ENCODE measurements around the gene CREBRF.
"Not testable (repeated sequence)": the region's sequence is repeated elsewhere in the genome, so short reads cannot be mapped to it uniquely, and the experiment has no call there.

CREBRF gene

GRCh38 chr5:173132166-173132565, 76.0 kb downstream of the CREBRF start:
- WGBS, result 93% methylated on average over 3 of the region's 6 CpGs
- H3K27me3 ChIP-seq (ENCODE audit: insufficient read depth, low read length); H3K4me3 ChIP-seq (ENCODE audit: low read length); H3K9me3 ChIP-seq (ENCODE audit: insufficient read depth, low read depth, low read length); H3K36me3 ChIP-seq (ENCODE audit: insufficient read depth, low read length); H3K9ac ChIP-seq (ENCODE audit: low read depth, low read length); H3K4me1 ChIP-seq (ENCODE audit: insufficient read depth, low read length); H3K27ac ChIP-seq (ENCODE audit: low read depth, low read length): not testable (repeated sequence)

- no peaks in the 10 kb centered on the region for H3K9me3 ChIP-seq (ENCODE audit: insufficient read depth, low read depth, low read length)
- 0 out of 2 replicates have a peak, but pooled peaks cover under 1% of the 10 kb centered on the region for H3K27me3 ChIP-seq (ENCODE audit: insufficient read depth, low read length)
- H3K36me3 ChIP-seq (ENCODE audit: insufficient read depth, low read length), result no peaks in the 10 kb centered on the region
- no peak overlapping the region for H3K9ac ChIP-seq (ENCODE audit: low read depth, low read length)
- WGBS, result 80% methylated on average over 2 of the region's 3 CpGs
- H3K4me1 ChIP-seq (ENCODE audit: insufficient read depth, low read length), result peaks cover 26% of the 10 kb centered on the region
- H3K27ac ChIP-seq (ENCODE audit: low read depth, low read length), result peak overlapping the region; percentile 3; the same call in 1 of the 2 replicates
- no peak overlapping the region; the same call in 1 of the 2 replicates for H3K4me3 ChIP-seq (ENCODE audit: low read length)
Measured at GRCh38 chr5:173138707-173139106, 82.6 kb downstream of the CREBRF start.

GRCh38 chr5:173139631-173140030, 83.5 kb downstream of the CREBRF start:
- H3K4me1 ChIP-seq (ENCODE audit: insufficient read depth, low read length), result peaks cover 30% of the 10 kb centered on the region
- no peaks in the 10 kb centered on the region for H3K36me3 ChIP-seq (ENCODE audit: insufficient read depth, low read length)
- H3K27ac ChIP-seq (ENCODE audit: low read depth, low read length), result no peak overlapping the region
- no peaks in the 10 kb centered on the region for H3K9me3 ChIP-seq (ENCODE audit: insufficient read depth, low read depth, low read length)
- no peak overlapping the region for H3K9ac ChIP-seq (ENCODE audit: low read depth, low read length)
- 91% methylated on average over 1 of the region's 1 CpG for WGBS
- 0 out of 2 replicates have a peak, but pooled peaks cover 2% of the 10 kb centered on the region for H3K27me3 ChIP-seq (ENCODE audit: insufficient read depth, low read length)
- no peak overlapping the region for H3K4me3 ChIP-seq (ENCODE audit: low read length)

DNA sequence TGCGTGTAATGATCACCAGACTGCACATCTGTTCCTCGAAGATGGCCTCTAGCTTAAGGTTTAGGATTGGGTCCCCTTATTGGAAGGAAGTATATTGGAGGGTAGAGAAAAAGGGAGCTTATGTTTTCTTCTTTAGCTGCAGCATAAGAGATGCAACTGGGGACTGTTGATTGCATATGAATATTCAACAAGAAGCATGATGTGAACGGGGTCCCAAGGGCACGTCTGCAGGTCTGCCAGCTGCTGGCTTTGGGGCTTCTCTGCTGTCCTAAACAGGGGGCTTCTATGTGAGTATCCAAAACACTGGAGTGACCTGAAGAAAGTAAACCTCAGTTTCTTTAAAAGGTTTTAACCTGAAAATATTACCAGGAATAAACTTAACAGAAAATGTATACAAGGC, 84.6 kb downstream of the CREBRF start:
- H3K27ac ChIP-seq (ENCODE audit: low read depth, low read length), result no peak overlapping the region
- H3K9me3 ChIP-seq (ENCODE audit: insufficient read depth, low read depth, low read length), result no peaks in the 10 kb centered on the region
- H3K4me3 ChIP-seq (ENCODE audit: low read length), result no peak overlapping the region
- no peak overlapping the region for H3K9ac ChIP-seq (ENCODE audit: low read depth, low read length)
- 0 out of 2 replicates have a peak, but pooled peaks cover 2% of the 10 kb centered on the region for H3K27me3 ChIP-seq (ENCODE audit: insufficient read depth, low read length)
- no peaks in the 10 kb centered on the region for H3K36me3 ChIP-seq (ENCODE audit: insufficient read depth, low read length)
- H3K4me1 ChIP-seq (ENCODE audit: insufficient read depth, low read length), result peaks cover 30% of the 10 kb centered on the region
- 86% methylated on average over 3 of the region's 4 CpGs for WGBS

GRCh38 chr5:173143567-173143966, 87.4 kb downstream of the CREBRF start:
- H3K27me3 ChIP-seq (ENCODE audit: insufficient read depth, low read length), result 0 out of 2 replicates have a peak, but pooled peaks cover 2% of the 10 kb centered on the region
- H3K9me3 ChIP-seq (ENCODE audit: insufficient read depth, low read depth, low read length), result no peaks in the 10 kb centered on the region
- H3K4me3 ChIP-seq (ENCODE audit: low read length), result no peak overlapping the region
- no peak overlapping the region for H3K27ac ChIP-seq (ENCODE audit: low read depth, low read length)
- H3K9ac ChIP-seq (ENCODE audit: low read depth, low read length), result no peak overlapping the region
- 91% methylated on average over 7 of the region's 8 CpGs for WGBS
- H3K36me3 ChIP-seq (ENCODE audit: insufficient read depth, low read length), result peaks cover 12% of the 10 kb centered on the region; the same call in 1 of the 2 replicates
- peaks cover 26% of the 10 kb centered on the region for H3K4me1 ChIP-seq (ENCODE audit: insufficient read depth, low read length)

DNA sequence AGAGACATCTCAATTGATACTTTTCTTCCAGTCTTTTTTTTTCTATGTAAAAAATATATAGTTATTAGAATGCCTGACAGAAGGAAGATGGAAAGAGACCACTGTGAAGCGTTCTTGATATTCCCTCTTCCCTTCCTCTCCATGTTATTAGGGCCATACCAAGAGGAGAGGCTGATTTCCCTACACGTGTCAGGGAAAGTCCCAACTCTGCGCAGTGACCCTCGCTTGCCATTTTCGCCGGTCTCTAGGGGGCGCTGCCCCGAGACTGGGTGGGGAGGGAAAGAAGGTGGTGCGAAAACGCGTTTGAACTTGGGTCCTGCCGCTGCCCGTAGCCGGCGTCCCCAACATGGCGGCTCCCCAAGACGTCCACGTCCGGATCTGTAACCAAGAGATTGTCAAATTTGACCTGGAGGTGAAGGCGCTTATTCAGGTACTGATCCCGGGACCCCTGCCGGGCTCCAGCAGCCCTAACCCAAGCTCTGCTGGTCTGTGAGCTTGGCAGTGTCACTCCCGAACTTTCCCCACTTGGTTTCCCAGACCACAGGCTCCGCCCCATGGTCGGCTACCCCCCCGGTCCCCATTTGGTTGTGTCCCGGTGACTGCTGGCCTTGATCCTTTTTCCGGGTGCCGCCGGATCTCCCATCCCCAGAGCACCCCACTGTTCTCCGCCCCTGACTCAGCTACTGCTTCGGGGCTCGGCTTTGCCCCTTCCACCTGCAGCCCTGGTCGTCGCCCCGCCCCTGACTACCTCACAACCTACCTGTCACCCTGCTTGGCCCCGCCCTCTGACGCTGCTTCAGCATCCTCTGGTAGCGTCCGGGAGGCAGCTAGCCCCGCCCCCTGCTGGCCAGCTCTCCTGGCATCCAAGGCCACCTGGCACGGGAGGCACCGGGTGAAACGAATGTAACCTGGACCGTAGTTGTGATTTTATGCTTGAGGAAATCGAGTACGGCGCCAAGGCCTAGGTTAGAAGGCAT, 88.3 kb downstream of the CREBRF start, which contains the start of gene BNIP1:
TSS of gene BNIP1 (plus strand) at position 332 of the 977 bp plus-strand sequence. CDS start at position 347, 15 bp downstream.
- H3K9ac ChIP-seq (ENCODE audit: low read depth, low read length), result peak within 1 kb of the TSS; percentile 69
- H3K27ac ChIP-seq (ENCODE audit: low read depth, low read length), result peak within 1 kb of the TSS; percentile 69; the same call in 1 of the 2 replicates
- 2% methylated on average over 48 of the region's 48 CpGs for WGBS
- H3K27me3 ChIP-seq (ENCODE audit: insufficient read depth, low read length), result 0 out of 2 replicates have a peak, but pooled peaks cover 2% of the 10 kb centered on the region
- peaks cover 19% of the 10 kb centered on the region for H3K36me3 ChIP-seq (ENCODE audit: insufficient read depth, low read length)
- H3K9me3 ChIP-seq (ENCODE audit: insufficient read depth, low read depth, low read length), result no peaks in the 10 kb centered on the region
- peaks cover 16% of the 10 kb centered on the region for H3K4me1 ChIP-seq (ENCODE audit: insufficient read depth, low read length)
- H3K4me3 ChIP-seq (ENCODE audit: low read length), result peak within 1 kb of the TSS; percentile 89

GRCh38 chr5:173148354-173148753, 92.2 kb downstream of the CREBRF start:
- Histone ChIP-seq H3K27ac (ENCODE audit: low read depth, low read length) (no peak overlapping the region), H3K4me1 (ENCODE audit: insufficient read depth, low read length) (peaks cover 5% of the 10 kb centered on the region; the same call in 1 of the 2 replicates), H3K9me3 (ENCODE audit: insufficient read depth, low read depth, low read length) (no peaks in the 10 kb centered on the region), H3K36me3 (ENCODE audit: insufficient read depth, low read length) (peaks cover 27% of the 10 kb centered on the region), H3K4me3 (ENCODE audit: low read length) (no peak overlapping the region), H3K27me3 (ENCODE audit: insufficient read depth, low read length) (0 out of 2 replicates have a peak, but pooled peaks cover 2% of the 10 kb centered on the region), H3K9ac (ENCODE audit: low read depth, low read length) (no peak overlapping the region)
- WGBS, result 97% methylated on average over 2 of the region's 2 CpGs

- no peaks in the 10 kb centered on the region for H3K4me1 ChIP-seq (ENCODE audit: insufficient read depth, low read length)
- no peaks in the 10 kb centered on the region for H3K27me3 ChIP-seq (ENCODE audit: insufficient read depth, low read length)
- no peak overlapping the region for H3K4me3 ChIP-seq (ENCODE audit: low read length)
- H3K9me3 ChIP-seq (ENCODE audit: insufficient read depth, low read depth, low read length), result no peaks in the 10 kb centered on the region
- H3K27ac ChIP-seq (ENCODE audit: low read depth, low read length), result no peak overlapping the region
- H3K36me3 ChIP-seq (ENCODE audit: insufficient read depth, low read length), result peaks cover 35% of the 10 kb centered on the region
- no peak overlapping the region for H3K9ac ChIP-seq (ENCODE audit: low read depth, low read length)
- 95% methylated on average over 4 of the region's 5 CpGs for WGBS
Measured at GRCh38 chr5:173152547-173152946, 96.4 kb downstream of the CREBRF start.

- Histone ChIP-seq H3K4me3 (ENCODE audit: low read length) (no peak overlapping the region), H3K27me3 (ENCODE audit: insufficient read depth, low read length) (no peaks in the 10 kb centered on the region), H3K9me3 (ENCODE audit: insufficient read depth, low read depth, low read length) (no peaks in the 10 kb centered on the region), H3K4me1 (ENCODE audit: insufficient read depth, low read length) (no peaks in the 10 kb centered on the region), H3K9ac (ENCODE audit: low read depth, low read length) (no peak overlapping the region), H3K36me3 (ENCODE audit: insufficient read depth, low read length) (peaks cover 31% of the 10 kb centered on the region), H3K27ac (ENCODE audit: low read depth, low read length) (no peak overlapping the region)
- 96% methylated on average over 7 of the region's 7 CpGs for WGBS
Measured at GRCh38 chr5:173153842-173154241, 97.7 kb downstream of the CREBRF start.

DNA sequence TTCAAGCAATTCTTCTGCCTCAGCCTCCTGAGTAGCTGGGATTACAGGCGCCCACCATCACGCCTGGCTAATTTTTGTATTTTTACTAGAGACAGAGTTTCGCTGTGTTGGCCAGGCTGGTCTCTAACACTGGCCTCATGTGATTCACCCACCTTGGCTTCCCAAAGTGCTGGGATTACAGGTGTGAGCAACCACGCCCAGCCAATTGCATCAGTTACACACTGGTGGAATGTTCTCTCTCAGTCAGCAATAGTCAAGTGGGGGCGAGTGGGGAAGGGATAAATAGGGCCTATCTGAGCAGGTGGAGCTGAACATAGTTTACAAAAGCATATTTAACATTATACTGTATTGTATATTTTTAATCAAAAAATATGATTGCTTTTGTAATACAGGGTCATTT, 98.5 kb downstream of the CREBRF start:
- H3K9ac ChIP-seq (ENCODE audit: low read depth, low read length); H3K4me1 ChIP-seq (ENCODE audit: insufficient read depth, low read length); H3K27ac ChIP-seq (ENCODE audit: low read depth, low read length); H3K27me3 ChIP-seq (ENCODE audit: insufficient read depth, low read length); H3K4me3 ChIP-seq (ENCODE audit: low read length); H3K9me3 ChIP-seq (ENCODE audit: insufficient read depth, low read depth, low read length): not testable (repeated sequence)
- H3K36me3 ChIP-seq (ENCODE audit: insufficient read depth, low read length), result peaks cover 29% of the 10 kb centered on the region
- 95% methylated on average over 5 of the region's 5 CpGs for WGBS

- H3K4me3 ChIP-seq (ENCODE audit: low read length), result no peak overlapping the region
- no peaks in the 10 kb centered on the region for H3K4me1 ChIP-seq (ENCODE audit: insufficient read depth, low read length)
- H3K9ac ChIP-seq (ENCODE audit: low read depth, low read length), result no peak overlapping the region
- 50% methylated on average over 2 of the region's 2 CpGs for WGBS
- H3K27me3 ChIP-seq (ENCODE audit: insufficient read depth, low read length), result no peaks in the 10 kb centered on the region
- H3K27ac ChIP-seq (ENCODE audit: low read depth, low read length), result no peak overlapping the region
- peaks cover 38% of the 10 kb centered on the region for H3K36me3 ChIP-seq (ENCODE audit: insufficient read depth, low read length)
- H3K9me3 ChIP-seq (ENCODE audit: insufficient read depth, low read depth, low read length), result no peaks in the 10 kb centered on the region
Measured at GRCh38 chr5:173155912-173156311, 99.8 kb downstream of the CREBRF start.

Measured in HUES64 (cell line).